NCI-H1092 (cell line): ENCODE data around the gene FOCAD.

Experiments
- DNase-seq: peaks from one replicate; lab custom pipeline; 2025; lab: John Stamatoyannopoulos, UW

FOCAD gene

DNA sequence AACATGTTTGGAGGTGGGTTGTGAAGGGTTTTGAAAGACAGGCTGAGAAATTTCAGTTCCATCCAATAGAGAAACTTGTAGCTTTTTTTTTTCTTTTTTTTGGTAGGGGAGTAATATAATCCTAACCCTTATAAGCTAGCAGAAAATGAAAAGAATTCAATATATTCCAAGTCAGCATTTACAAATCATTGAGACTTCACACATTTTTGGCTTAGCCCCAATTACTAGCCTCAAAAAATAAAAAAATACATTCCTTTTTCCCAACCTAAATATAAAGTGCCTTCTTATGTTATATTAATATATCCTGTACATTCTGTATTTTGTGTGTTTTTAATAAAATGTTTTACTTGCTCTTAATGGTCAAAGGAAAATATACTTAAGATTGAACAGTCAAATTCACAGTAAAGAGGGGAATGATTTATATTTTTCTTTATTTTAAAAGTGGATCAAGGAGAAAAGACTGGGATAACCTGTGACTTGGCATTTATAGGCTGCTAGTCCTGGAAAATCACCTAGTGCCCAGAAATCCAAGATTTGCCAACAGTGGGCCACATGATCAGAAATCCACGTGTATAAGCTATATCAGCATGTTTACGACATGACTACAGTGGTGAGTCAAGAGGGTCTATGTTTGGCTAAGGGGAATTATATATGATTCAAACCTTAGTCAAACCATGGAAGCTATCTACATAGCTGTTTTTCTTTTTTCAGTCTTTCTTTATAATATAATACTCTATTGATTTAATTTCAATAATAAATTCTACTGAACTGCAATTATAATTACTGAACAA, 332.8 kb downstream of the FOCAD start:
- no peak for DNase-seq

DNA sequence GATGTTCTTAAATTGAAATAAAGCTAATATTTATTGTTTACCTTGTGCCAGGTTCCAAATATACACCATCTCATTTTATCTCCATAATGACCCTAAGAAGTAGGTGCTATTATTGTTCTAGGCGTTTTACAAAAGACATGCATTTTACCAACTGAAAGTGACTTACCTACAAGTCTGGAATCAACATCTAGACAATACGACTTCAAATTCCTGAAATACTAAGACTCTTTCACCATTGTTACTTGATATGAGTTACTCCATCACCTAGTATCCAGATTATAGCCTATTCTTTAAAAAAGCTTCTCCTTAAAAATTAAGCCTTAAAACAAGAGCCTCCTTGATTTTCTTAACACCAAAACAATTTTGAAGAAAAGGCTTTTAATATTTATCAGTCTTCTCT, 334.1 kb downstream of the FOCAD start:
- no peak for DNase-seq

DNA sequence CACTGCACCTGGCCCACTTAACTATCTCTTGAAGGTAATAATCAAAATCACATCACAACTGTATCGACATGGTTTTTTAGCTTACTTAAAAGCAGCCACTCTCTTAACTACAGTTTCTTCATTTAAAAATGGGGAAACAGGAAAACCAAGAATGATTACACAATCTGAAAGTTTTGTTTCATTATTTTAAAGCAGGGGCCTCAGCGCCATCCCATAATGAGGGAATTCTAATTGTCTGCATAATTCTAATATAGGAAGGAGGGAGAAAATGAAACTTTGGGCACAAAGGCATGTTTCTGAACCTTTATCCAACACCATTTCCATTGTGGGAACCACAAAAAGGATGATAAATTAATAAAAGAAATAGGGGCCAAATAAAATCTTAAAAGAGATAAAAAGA, 339.8 kb downstream of the FOCAD start:
- no peak for DNase-seq

- DNase-seq, result no peak
Measured at GRCh38 chr9:21027295-21027694, 343.2 kb downstream of the FOCAD start.

DNA sequence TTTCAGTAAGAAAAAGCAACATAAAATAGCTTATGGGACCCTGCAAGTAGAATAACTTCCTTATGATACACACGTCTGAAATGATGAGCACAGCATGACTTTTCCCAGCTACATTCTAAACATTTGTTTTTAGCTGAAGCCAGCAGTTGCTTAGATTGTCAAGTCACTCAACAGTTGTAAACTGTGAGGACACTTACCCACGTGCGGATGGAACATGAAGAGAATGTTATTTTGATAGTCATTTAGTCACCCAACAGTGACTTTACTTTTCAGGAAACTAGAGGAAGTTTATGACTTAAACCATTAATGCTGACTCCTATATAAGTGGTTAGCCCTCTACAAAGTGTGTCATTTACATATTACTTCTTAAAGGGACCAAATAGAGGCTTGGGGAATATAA, 344.4 kb downstream of the FOCAD start:
- DNase-seq, result no peak

GRCh38 chr9:21029661-21030060, 345.6 kb downstream of the FOCAD start:
- DNase-seq, result no peak

DNA sequence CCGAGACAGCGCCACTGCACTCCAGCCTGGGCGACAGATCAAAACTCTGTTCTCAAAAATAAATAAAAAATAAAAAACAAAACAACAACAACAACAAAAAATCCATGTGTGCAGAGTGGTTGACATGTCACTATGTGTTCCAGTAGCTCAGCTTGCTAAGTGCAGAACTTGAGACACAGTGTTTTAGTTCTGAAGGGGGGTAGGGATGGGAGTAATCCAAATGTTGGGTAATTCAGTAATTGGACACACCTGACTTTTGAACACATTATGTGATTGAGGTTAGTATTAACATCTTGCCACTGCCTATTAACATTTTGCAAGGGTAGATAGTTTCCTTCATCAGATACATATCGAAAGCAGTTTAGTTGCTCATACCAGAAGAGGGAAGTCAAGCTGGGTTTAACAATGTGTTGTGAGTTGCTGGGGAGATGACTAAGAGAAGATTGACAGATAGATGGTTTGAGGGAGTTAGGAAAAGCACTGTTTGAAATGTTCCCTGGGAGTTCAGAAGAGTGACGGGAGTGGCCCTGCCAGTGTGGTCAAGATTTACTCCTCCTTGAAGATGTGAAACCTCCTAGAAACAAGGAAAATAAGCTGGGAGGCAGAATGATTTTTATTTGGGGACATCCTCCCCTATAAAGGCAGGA, 346.5 kb downstream of the FOCAD start:
- no peak for DNase-seq

DNA sequence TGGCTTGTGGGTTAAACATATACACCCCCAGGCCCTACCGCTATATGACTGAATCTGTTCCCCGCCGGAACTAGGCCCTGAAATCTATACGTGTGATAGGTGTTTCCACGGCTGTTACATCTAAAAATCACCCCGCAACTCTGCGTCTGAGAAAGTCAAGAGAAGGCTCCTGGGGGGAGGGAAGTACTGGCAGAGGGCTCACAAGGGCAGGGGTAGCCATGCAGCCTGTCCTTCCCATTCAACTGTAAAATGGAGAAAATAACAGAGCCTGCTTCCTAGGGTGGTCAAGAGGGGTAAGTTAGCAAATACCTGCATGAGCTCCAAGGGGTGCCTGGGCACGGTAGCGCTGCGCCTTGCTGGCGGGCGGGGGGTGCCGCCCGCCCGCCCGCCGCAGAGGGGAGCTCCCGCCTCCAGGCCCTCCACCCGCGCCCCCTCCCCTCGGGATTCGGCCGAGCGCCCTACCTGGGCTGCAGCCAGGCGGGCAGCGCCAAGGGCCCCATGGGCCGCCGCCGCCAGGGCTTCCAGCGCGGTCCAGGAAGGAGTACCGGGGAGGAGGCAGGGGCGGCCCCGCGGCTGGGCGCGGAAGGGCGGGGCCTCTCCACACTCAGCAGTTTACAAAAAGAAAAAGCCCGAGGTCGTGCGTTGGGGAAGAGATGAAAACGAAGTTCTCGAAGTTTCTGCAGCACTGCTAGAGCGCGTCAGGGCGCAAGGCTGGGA, 347.2 kb downstream of the FOCAD start, which contains the start of gene HACD4:
Gene HACD4, minus strand, starts transcription at position 550 of the 717 bp plus-strand sequence. Its CDS starts 50 bp downstream, at position 500.
- peak; percentile 17 for DNase-seq

DNA sequence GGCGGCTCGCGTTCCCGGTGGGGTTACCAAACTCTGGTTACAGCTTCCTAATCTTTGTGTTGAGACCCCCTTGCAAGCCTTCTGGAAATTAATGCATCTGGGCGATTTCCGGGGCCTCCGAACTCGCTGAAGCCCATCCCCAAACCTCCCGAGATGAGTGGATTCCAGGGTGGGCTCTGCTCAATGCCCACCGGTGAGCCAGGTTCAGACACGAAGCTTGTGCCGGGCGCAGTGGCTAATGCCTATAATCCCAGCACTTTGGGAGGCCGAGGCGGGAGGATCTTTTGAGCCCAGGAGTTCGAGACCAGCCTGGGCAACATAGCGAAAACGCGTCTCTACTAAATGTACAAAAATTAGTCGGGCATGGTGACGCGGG, 347.7 kb downstream of the FOCAD start:
- DNase-seq, result no peak

- no peak for DNase-seq
Measured at GRCh38 chr9:21037278-21037677, 353.2 kb downstream of the FOCAD start.

DNA sequence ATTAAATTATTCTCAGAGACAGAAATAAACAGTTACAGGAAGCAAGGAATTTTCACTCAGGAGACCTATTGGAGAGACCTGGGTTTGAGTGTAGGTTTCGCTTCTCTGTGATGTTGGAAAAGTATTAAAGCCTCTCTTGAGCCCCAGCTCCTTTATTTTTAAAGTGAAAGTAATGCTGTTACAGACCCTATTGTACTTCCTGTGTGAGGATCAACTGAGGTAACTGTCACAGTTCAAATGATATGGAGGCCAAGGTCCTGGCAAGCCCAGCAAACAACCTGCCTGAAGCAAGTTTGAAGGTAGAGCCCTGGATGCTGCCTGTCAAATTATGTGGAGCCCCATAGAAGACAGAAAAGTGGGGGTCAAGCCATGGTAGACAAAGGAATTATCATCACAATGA, 355.2 kb downstream of the FOCAD start:
- DNase-seq, result no peak

GRCh38 chr9:21042466-21042865, 358.4 kb downstream of the FOCAD start:
- DNase-seq, result no peak

DNA sequence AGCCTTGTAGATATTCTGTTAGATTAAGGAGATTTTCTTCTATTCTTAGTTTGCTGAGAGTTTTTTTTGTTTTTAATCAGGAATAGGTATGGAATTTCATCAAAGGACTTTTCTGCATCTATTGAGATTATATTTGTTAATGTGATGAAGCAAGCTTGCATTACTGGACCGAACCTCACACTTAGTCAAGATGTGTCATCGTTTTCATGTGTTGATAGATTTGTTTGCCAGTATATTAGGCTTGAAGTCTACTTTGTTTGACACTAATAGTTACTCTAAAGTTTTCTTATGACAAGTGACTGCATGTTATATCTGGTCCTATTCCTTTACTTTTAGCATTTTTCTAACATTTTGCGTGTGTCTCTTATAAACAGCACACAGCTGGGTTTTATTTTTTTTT, 359.8 kb downstream of the FOCAD start:
- DNase-seq, result no peak
